IMR-90 (cell line): Measurements from ENCODE around the gene BCAS1. TPM values are rescaled to one million over a fixed set of nuclear protein-coding genes. Genes with fewer than 3 reads are reported as not detected.

Source experiments
- ATAC-seq: fragments of 200-7000 bp; cut with Tn5 transposase; 2 replicates; pipeline ENCODE4 v1.9.1; 2020; ENCODE audit warnings: low read depth, mild to moderate bottlenecking, moderate library complexity
- BruUV-seq: library from RNA; stranded (reverse); fragments of 400-500 nt; replicated peaks from 2 replicates; lab custom pipeline; 2021; lab: Mats Ljungman, UMichigan
- CTCF ChIA-PET: fragments of 300-600 bp; formaldehyde crosslinking; extraction: SDS; loops from one replicate; lab custom pipeline; 2021; ENCODE audit warnings: antibody characterized with exemption; lab: Yijun Ruan, JAX
- POLR2A ChIA-PET: fragments of 300-600 bp; sonication (Branson Sonifier 250); formaldehyde crosslinking; loops from one replicate; lab custom pipeline; 2022; ENCODE audit warnings: antibody characterized with exemption; ENCODE audit not compliant: unreplicated experiment; lab: Charles Lee
- DNase-seq: peaks from one replicate; pipeline ENCODE4 v3.0.0; 2013
- H2AFZ ChIP-seq: replicated peaks from 2 replicates; pipeline ENCODE3; 2013; ENCODE audit warnings: low read length, mild to moderate bottlenecking; ENCODE audit not compliant: poor library complexity
- H2AK5ac ChIP-seq: 2 replicates; pipeline ENCODE4 v1.6.1; 2013; ENCODE audit warnings: low read depth, low read length, inconsistent platforms
- H2AK9ac ChIP-seq: replicated peaks from 2 replicates; pipeline ENCODE3; 2013; ENCODE audit warnings: mild to moderate bottlenecking, low read depth, low read length, moderate library complexity; ENCODE audit not compliant: poor library complexity
- H2BK120ac ChIP-seq: 2 replicates; pipeline ENCODE4 v1.6.1; 2013; ENCODE audit warnings: low read depth, low read length, inconsistent platforms
- H2BK15ac ChIP-seq: 3 replicates; pipeline ENCODE4 v1.6.1; 2013; ENCODE audit warnings: low read depth, low read length, inconsistent platforms
- H2BK20ac ChIP-seq: 2 replicates; pipeline ENCODE4 v1.6.1; 2013; ENCODE audit warnings: low read depth, mild to moderate bottlenecking, inconsistent platforms, low read length, moderate library complexity
- H2BK5ac ChIP-seq: 2 replicates; pipeline ENCODE4 v1.6.1; 2013; ENCODE audit warnings: mild to moderate bottlenecking, low read depth, low read length, inconsistent platforms; ENCODE audit not compliant: poor library complexity, severe bottlenecking
- H3K14ac ChIP-seq: replicated peaks from 2 replicates; pipeline ENCODE4 v1.6.1; 2013; ENCODE audit warnings: low read depth, low read length, inconsistent platforms
- H3K18ac ChIP-seq: 2 replicates; pipeline ENCODE4 v1.6.1; 2013; ENCODE audit warnings: low read depth, low read length, control low read depth
- H3K23ac ChIP-seq: 2 replicates; pipeline ENCODE4 v1.6.1; 2013; ENCODE audit warnings: low read depth, low read length, inconsistent platforms
- H3K27ac ChIP-seq: 2 replicates; pipeline ENCODE4 v1.5.1; 2013; ENCODE audit warnings: mild to moderate bottlenecking, control low read depth, low read length; ENCODE audit not compliant: insufficient read depth
- H3K27me3 ChIP-seq: 2 replicates; pipeline ENCODE4 v1.6.1; 2013; ENCODE audit warnings: low read length; ENCODE audit not compliant: control insufficient read depth, insufficient read depth
- H3K36me3 ChIP-seq: 2 replicates; pipeline ENCODE4 v1.6.1; 2013; ENCODE audit warnings: low read length, mixed read lengths; ENCODE audit not compliant: control insufficient read depth, insufficient read depth
- H3K4ac ChIP-seq: 2 replicates; pipeline ENCODE4 v1.6.1; 2013; ENCODE audit warnings: low read depth, low read length, inconsistent platforms
- H3K4me1 ChIP-seq: 2 replicates; pipeline ENCODE4 v1.6.1; 2013; ENCODE audit warnings: low read length, mixed read lengths; ENCODE audit not compliant: control insufficient read depth, insufficient read depth
- H3K4me2 ChIP-seq: 2 replicates; pipeline ENCODE4 v1.6.1; 2013; ENCODE audit warnings: low read depth, mild to moderate bottlenecking, control low read depth, low read length, moderate library complexity
- H3K4me3 ChIP-seq: 2 replicates; pipeline ENCODE4 v1.5.1; 2013; ENCODE audit warnings: low read depth, mild to moderate bottlenecking, control low read depth, low read length, moderate library complexity; ENCODE audit not compliant: insufficient read depth
- H3K56ac ChIP-seq: 2 replicates; pipeline ENCODE4 v1.6.1; 2013; ENCODE audit warnings: low read length, inconsistent platforms; ENCODE audit not compliant: insufficient read depth; ENCODE audit errors: extremely low read depth
- H3K79me1 ChIP-seq, 2 experiments: 2 replicates each; pipeline ENCODE4 v1.6.1; 2013; ENCODE audit warnings: low read length in 2 of 2, inconsistent platforms in 1 of 2, low read depth in 1 of 2
- H3K9ac ChIP-seq: 2 replicates; pipeline ENCODE4 v1.6.1; 2013; ENCODE audit warnings: low read depth, low read length, control low read depth
- H3K9me1 ChIP-seq: 2 replicates; pipeline ENCODE4 v1.6.1; 2013; ENCODE audit warnings: low read length, inconsistent platforms; ENCODE audit not compliant: insufficient read depth
- H3K9me3 ChIP-seq: 2 replicates; pipeline ENCODE4 v1.6.1; 2013; ENCODE audit warnings: low read length; ENCODE audit not compliant: control insufficient read depth, insufficient read depth
- H4K20me1 ChIP-seq: 2 replicates; pipeline ENCODE4 v1.6.1; 2013; ENCODE audit warnings: low read length, inconsistent platforms; ENCODE audit not compliant: insufficient read depth
- H4K5ac ChIP-seq: 2 replicates; pipeline ENCODE4 v1.6.1; 2013; ENCODE audit warnings: mild to moderate bottlenecking, low read depth, low read length, control low read depth
- H4K8ac ChIP-seq, 2 experiments: 2 replicates each; pipeline ENCODE4 v1.6.1; 2013; ENCODE audit warnings: low read depth in 2 of 2, low read length in 2 of 2, control low read depth in 1 of 2, inconsistent platforms in 1 of 2
- H4K91ac ChIP-seq: 2 replicates; pipeline ENCODE4 v1.6.1; 2013; ENCODE audit warnings: low read depth, low read length, inconsistent platforms; ENCODE audit not compliant: insufficient read depth
- CHD1 ChIP-seq: IDR thresholded peaks from 2 replicates; pipeline ENCODE4 v1.6.1; 2012; ENCODE audit warnings: low read depth, low read length, improper control_type of control experiment
- MAFK ChIP-seq: IDR thresholded peaks from 2 replicates; pipeline ENCODE4 v1.6.1; 2012; ENCODE audit warnings: low read depth, low read length, improper control_type of control experiment
- MAZ ChIP-seq: IDR thresholded peaks from 2 replicates; pipeline ENCODE4 v1.6.1; 2012; ENCODE audit warnings: low read depth, mild to moderate bottlenecking, low read length, improper control_type of control experiment, moderate library complexity, borderline replicate concordance
- NFE2L2 ChIP-seq: fragments of 150-350 bp; IDR thresholded peaks from 2 replicates; pipeline ENCODE4 v1.6.1; 2016; ENCODE audit warnings: low read depth, mild to moderate bottlenecking, low read length
- RAD21 ChIP-seq: IDR thresholded peaks from 2 replicates; pipeline ENCODE4 v1.6.1; 2012; ENCODE audit warnings: low read length, improper control_type of control experiment
- WGBS, 2 experiments: methylation state at CpG; one replicate each; pipeline versions ENCODE4 v1.1.5 to v1.1.7; 2013; ENCODE audit warnings: missing lambda C conversion rate in 2 of 2; ENCODE audit not compliant: insufficient read length in 1 of 2; ENCODE audit errors: extremely low coverage in 2 of 2; 5-methylcytosine and 5-hydroxymethylcytosine counted together
- dilution Hi-C: fragments of 300-500 bp; cut with HindIII; formaldehyde crosslinking; loops from one replicate; pipeline ENCODE4 v1.14.3; 2018; ENCODE audit warnings: low sequenced_read_pairs; ENCODE audit not compliant: unreplicated experiment
- in situ Hi-C: fragments of 300-500 bp; cut with MboI; formaldehyde crosslinking; loops from 3 replicates; pipeline ENCODE4 v1.14.3; 2019; ENCODE audit warnings: low sequenced_read_pairs, inconsistent platforms, mixed read lengths
- intact Hi-C: fragments of 100-400 bp; cut with micrococcal nuclease; formaldehyde crosslinking; loops from 2 replicates; pipeline ENCODE4 v1.10.0; 2022
- polyA plus RNA-seq, 3 experiments: library from polyadenylated mRNA; depleted of rRNA; stranded (reverse); fragments of >200 nt; gene quantifications; 2 replicates each; pipeline ENCODE4 v1.2.3, GENCODE V29; 2012; ENCODE audit warnings: low replicate concordance in 1 of 3
- total RNA-seq: library from RNA; depleted of rRNA; stranded (reverse); fragments of >200 nt; gene quantifications from 2 replicates; pipeline ENCODE4 v1.2.3, GENCODE V29; 2012
- TF ChIP-seq, protein P1 (sequence below): conservative IDR thresholded peaks from 2 replicates; pipeline ENCODE4 v1.5.1; 2012; ENCODE audit warnings: mild to moderate bottlenecking, low read depth, low read length, improper control_type of control experiment

The BCAS1 gene
- total and polyA plus RNA-seq, 2 of the 4 experiments (the other 2 are of a cell fraction), result under 0.01 TPM; not detected in 1

DNA sequence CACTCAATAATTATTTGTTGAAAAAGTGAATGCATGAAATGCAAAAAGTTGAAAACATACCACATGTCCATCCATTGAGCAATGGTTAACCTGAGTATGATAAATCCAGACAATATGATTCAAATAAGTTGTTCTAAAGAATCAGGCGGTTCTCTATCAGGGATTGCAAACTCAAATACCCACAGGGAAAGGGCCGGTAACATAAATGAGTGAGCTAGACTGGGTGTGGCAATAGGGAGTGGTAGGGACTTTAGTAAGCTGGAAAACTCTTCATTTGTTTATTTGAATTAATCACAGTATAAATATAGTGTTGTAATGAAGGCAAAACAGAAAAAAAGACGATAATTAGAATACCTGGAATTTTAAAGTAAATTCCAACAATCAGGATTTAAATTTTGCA lies 106.3 kb downstream of the BCAS1 start:
- intact Hi-C loops, result no loop called here
- Histone ChIP-seq H3K27ac (no peak overlapping the region), H3K9ac (no peak overlapping the region), H2AFZ (no peak overlapping the region), H3K4me3 (no peak overlapping the region), H2BK20ac (no peak overlapping the region), H2BK15ac (no peak overlapping the region), H2BK5ac (no peak overlapping the region), H4K91ac (no peak overlapping the region), H3K4me2 (no peak overlapping the region), H3K36me3 (no peaks in the 10 kb centered on the region), H3K79me1 (no peaks in the 10 kb centered on the region), H3K9me1 (no peaks in the 10 kb centered on the region), H2AK9ac (no peak overlapping the region), H3K27me3 (peaks cover 3% of the 10 kb centered on the region), H3K4me1 (no peaks in the 10 kb centered on the region), H4K20me1 (no peaks in the 10 kb centered on the region), H2AK5ac (no peak overlapping the region), H3K14ac (no peak overlapping the region), H3K23ac (no peak overlapping the region), H3K9me3 (no peaks in the 10 kb centered on the region), H3K4ac (no peak overlapping the region), H4K5ac (no peak overlapping the region), H2BK120ac (no peak overlapping the region), H4K8ac (no peak overlapping the region), H3K18ac (no peak overlapping the region), H3K56ac (no peak overlapping the region)
- CTCF ChIA-PET, result interaction anchor here (0.6 kb wide), 1 partner anchor 1537 kb away, joined by 6 read pairs; no protein-coding TSS in a partner anchor
- BruUV-seq, result no TSS peak
- DNase-seq, result no peak
- no peak for TF ChIP-seq MAFK
- TF ChIP-seq RAD21, result no peak
- TF ChIP-seq, protein P1, sequence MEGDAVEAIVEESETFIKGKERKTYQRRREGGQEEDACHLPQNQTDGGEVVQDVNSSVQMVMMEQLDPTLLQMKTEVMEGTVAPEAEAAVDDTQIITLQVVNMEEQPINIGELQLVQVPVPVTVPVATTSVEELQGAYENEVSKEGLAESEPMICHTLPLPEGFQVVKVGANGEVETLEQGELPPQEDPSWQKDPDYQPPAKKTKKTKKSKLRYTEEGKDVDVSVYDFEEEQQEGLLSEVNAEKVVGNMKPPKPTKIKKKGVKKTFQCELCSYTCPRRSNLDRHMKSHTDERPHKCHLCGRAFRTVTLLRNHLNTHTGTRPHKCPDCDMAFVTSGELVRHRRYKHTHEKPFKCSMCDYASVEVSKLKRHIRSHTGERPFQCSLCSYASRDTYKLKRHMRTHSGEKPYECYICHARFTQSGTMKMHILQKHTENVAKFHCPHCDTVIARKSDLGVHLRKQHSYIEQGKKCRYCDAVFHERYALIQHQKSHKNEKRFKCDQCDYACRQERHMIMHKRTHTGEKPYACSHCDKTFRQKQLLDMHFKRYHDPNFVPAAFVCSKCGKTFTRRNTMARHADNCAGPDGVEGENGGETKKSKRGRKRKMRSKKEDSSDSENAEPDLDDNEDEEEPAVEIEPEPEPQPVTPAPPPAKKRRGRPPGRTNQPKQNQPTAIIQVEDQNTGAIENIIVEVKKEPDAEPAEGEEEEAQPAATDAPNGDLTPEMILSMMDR, result no peak
- TF ChIP-seq NFE2L2, result no peak
- TF ChIP-seq MAZ, result no peak
- TF ChIP-seq CHD1, result no peak
- POLR2A ChIA-PET, result no interaction called here
- WGBS, 2 experiments, result no CpG with 5 or more reads among the region's 3 CpGs
- dilution Hi-C loops, result no loop called here
- no peak for ATAC-seq
- in situ Hi-C loops, result no loop called here
